NCI-H446 treated with DMSO at 0.1 percent for 48 hours (cell line): ENCODE measurements around the gene ERCC2.
"Not testable (repeated sequence)": the region's sequence is repeated elsewhere in the genome, so short reads cannot be mapped to it uniquely, and the experiment has no call there.

ENCODE experiments used
- DNase-seq: peaks from one replicate; lab custom pipeline; 2025; lab: John Stamatoyannopoulos, UW

The ERCC2 gene

DNA sequence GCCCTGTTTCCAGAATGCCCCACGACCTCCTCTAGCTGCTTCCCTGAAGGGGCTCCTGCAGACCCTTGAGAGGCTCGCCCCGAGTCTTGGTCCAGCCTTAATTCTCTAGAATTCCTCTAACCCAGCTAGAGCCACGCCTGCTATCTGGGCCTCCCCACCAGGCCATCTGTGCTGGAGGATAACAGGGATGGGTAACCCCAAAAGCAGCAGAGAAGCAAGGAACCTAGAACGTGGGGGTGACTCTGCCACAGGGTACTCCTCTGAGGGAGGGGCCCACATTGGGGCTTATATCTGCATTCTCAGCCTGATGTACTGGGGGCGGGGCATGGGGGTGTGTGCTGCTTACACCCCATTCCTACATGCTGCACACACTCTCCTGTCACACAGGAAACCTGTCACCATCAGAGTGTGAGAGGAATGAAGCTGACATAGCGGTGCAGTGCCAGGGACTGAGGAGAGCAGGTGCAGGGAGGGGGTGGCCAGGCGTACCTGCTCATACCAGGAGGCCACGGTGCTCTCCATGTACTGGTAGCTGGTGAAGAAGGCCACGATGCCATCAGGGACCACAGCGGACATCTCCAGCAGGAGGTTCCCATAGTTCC, 16.0 kb downstream of the ERCC2 start:
- no peak for DNase-seq

DNA sequence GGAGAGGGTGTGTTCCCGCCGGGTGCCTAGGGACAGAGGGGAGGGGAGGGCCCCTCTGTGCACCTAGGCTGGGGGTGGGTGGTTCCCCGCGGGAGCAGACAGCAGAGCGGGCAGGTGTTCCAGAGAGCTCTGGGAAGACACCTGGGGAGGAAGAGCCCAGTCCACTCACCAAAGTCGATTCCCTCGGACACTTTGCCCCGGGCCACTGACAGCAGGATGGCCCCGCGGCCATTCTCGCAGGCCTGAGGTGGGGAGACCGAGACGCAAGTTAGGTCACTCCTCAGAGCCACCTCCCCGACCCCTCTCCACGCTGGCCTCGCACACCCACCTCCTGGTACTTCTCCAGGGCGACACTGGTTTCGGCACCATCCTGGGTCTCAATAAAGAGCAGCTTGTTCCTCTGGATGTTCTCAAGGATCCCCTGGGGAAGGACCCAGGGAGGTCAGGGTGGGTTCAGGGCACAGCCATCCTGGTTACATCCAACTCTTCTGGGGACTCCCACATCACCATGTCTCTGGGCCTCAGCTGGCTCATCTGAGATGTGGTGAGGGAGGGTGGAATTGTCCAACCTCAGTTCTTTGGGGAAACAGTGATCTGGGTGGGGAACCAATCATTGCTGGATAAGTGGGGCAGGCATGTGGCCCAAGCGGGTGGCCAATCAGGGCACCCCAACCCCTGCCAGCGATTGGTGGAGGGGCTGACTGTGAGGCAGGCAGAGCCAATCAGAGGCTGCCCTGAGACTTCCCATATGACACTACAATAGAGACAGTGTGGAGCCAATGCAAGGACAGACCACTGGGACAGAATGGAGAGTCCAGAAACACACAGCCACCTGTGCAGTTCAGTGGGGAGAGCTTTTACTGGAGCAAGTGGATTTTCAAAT, 17.2 kb downstream of the ERCC2 start:
- no peak for DNase-seq

DNA sequence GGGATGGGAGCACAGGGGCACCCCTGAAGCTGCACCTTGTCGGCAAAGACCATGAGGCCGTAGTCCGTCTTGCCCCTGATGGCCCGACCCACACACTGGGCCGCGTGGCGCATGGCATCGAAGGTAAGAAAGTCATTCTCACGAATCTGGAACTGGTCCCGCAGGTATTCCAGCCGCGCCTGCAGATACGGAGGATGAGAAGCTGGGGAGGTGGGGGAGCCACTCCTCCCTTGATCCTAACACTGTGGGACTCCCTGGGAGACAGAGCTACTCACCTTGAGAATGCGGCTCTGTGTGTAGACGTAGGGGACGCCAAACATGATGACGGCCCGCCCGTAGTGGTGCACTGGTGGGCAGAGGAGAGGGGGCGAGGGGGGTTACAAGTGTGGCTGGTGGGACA, 17.9 kb downstream of the ERCC2 start:
- no peak for DNase-seq

DNA sequence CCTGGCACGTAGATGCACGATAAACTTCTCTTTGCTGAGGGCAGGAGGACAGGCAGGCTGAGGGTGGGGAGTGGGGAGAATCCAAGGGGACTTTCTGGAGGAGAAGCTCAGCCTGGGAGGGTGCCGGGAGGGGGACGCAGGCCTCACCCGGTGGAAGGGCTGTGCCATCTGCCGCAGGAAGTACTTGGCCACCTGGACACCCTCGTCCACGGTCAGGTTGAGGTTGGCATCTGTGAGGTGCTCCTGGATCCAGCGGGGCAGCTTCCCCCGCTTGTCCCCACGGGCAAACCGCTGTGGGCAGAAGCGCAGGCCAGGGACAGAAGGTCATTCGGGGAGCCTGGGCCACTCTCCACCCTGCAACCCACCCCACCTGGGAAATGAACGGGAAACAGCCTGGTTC, 18.3 kb downstream of the ERCC2 start:
- DNase-seq = no peak

GRCh38 chr19:45351401-45351952, 18.9 kb downstream of the ERCC2 start:
- DNase-seq = no peak

- DNase-seq = no peak
Measured at GRCh38 chr19:45350477-45351058, 19.8 kb downstream of the ERCC2 start.

DNA sequence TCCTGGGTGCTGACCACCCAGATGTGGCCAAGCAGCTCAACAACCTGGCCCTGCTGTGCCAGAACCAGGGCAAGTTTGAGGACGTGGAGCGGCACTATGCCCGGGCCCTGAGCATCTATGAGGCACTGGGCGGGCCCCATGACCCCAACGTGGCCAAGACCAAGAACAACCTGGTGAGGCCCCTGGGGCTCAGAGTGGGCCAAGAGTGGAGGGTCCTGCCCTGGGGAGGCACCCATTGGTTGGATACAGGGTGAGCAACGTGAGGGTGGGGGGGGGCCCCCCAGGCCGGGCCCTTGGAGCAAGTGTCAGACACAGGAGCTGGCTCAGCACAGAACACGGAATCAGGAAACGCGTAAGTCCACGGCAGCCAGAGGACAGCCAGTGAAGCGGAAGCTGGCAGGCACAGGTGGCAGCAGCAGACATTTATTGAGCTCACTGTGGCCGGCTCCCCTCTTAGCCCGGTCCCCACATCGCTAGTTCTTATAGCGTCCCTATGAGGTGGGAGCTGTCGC, 20.9 kb downstream of the ERCC2 start:
- DNase-seq = no peak

- DNase-seq = no peak
Measured at GRCh38 chr19:45349126-45349415, 21.3 kb downstream of the ERCC2 start.

DNA sequence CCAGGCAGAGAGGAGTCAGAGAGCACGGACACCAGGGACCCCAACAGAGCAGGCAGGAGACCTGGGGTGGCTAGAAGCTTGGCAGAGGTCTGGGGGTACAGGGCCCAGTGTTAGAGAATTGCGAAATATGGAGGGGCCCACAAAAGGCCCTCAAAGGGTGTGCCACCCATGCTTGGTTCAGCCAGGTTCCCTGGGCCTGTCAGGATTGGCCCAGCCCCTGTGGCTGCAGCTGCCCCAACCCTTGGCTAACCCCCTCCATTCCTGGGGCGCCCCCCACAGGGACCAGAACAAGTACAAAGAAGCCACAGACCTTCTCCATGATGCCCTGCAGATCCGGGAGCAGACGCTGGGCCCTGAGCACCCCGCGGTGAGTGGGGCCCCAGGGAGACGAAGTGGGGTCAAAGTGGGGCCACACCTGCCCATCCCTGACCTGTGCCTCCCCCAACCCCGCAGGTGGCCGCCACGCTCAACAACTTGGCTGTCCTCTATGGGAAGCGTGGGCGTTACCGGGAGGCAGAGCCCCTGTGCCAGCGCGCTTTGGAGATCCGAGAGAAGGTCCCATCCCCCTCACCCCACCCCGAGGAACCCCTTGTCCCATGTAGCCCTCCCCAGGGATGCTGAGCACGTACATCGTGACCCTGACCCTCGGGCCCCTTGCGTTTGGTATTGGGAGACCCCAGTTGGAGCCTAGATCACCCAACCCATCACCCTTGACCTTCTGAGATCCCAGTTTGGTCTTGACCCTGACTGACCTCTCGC, 21.8 kb downstream of the ERCC2 start:
- DNase-seq = no peak

DNA sequence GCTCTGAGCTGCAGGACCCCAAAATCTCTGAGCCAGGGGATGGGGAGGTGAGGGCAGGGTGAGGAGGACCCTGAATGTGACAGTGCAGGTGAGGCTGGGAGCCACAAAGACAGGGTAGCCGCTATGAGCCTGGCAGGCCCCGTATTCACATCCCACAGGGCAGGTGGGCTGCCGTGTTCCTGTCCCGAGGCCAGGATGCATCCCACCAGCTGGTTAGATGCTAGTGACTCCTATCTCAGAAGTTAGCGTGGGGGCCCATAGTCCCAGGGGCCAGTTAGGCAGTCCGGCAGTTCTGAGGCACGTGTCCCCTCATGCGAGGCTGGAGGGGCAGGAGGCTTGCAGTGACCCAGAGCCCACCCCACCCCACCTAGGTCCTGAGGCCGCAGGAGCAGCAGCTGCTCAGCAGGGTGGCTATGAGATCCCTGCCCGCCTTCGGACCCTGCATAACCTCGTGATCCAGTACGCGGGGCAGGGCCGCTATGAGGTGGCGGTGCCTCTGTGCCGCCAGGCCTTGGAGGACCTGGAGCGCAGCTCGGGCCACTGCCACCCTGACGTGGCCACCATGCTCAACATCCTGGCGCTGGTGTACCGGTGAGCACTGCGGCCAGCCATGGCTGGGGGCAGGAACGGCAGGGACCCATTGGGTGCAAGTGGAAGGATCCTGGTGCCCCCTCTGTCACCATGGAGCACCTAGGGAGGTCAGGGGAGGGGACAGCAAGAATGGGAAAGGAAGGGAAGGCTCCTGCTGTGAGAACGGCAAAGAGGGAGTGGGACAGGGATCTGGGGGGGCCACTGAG, 22.6 kb downstream of the ERCC2 start:
- no peak for DNase-seq

DNA sequence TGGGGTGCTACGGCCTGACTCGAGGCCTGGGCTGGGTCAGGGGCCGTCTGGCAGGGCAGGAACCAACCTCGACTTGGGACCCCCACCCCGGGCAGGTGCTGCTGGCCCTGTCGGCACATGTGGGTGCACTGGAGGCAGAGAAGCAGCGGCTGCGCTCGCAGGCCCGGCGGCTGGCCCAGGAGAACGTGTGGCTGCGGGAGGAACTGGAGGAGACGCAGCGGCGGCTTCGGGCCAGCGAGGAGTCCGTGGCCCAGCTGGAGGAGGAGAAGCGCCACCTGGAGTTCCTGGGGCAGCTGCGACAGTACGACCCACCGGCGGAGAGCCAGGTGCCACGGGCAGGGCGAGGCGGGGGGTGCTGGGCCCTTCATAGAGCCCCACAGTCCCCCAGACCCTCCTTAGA, 23.9 kb downstream of the ERCC2 start:
- no peak for DNase-seq

- no peak for DNase-seq
Measured at GRCh38 chr19:45345506-45345860, 24.9 kb downstream of the ERCC2 start.

DNA sequence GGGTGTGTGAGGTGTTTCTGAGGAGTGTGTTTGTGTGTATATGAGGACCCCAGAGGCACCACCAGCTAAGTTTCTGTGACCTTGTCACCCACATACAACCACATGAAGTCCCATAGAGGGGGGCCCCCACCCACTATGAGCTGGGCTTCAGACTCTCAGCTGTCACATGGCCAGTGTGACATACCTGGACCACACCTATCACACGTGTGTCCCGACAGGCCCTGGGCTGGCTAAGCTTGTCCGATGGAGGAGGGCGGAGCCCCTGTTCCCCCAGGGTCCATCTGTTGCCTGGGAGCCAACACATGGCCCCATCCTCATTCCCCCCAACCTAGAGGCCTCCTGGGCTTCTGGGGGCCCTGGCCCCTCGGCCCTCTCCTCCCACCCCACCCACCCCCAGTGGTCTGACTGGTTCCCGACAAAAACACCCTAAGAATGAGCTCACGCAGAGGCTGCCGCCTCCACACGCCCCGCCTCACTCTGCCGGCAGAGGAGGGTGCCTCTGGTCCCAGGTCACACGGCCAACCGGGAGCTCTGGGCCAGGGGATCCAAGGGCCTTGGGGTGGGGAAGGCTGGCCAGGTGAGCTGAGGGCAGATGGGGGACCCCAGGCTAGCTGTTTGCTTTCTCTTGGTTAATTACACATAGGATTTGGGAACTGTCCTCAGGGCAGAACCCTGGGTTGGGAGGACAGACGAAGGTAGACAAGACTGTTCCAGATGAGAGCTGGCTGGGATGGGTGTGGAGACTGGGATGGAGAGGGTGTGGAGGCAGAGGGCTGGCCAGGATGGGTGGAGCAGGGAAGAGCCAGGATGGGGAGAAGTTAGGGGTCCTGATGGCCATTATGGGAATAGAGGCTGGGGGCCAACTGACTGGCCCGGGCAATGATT, 25.5 kb downstream of the ERCC2 start:
- DNase-seq = no peak

DNA sequence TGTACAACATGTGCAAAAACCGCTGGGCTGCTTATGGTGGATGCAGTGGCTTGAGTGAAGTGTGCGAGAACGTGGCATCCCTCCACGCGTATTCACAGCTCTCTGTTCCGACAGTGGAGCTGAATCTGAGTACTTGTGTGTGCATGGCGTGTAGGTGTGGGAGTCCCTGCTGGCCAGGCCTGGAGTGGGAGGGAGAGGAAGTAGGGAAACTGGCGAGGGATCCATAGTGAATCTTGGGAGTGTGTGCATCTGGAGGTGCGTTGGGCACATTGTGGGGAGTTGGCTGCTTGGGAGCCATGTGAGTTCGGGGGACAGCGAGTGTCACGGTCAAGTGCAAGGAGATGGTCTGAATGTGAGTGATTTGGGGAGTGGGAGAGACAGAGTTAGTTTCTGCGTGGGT, 27.5 kb downstream of the ERCC2 start:
- DNase-seq = no peak

- DNase-seq = no peak
Measured at GRCh38 chr19:45340899-45341453, 29.4 kb downstream of the ERCC2 start.

DNA sequence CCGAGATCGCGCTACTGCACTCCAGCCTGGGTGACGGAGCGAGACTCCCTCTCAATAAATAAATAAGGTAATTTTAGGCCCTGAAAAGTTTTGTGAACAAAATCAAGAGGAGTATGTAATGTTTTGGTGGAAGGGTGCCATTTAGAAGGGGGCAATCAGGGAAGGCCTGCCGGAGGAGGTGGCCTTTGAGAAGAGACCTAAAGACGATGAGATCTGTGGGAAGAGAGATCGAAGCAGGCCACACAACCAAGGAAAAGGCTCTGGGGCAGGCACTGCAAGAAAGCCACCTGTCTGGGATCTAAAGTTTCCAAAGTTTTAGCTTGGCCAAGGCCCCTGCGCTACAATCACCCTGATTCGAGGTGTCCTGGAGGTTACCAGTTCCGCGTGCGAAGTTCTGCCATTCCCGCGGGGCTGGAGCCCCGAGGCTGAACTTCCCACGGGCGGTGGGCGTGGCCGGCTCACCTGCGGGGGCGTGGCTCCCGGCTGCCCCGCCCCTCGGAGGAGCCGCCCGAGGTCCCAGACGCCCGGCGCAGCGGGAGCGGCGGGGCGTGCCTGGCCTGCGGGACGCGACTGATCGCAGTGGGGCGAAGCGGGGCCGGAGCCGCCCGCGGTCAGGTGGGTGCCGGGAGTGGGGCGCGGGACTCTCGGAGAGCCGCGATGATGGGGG, 30.0 kb downstream of the ERCC2 start, which contains the start of gene KLC3:
KLC3 (plus strand) TSS at position 519 of the 667 bp plus-strand sequence. CDS start 4,792 bp downstream, outside the sequence.
- no peak for DNase-seq

DNA sequence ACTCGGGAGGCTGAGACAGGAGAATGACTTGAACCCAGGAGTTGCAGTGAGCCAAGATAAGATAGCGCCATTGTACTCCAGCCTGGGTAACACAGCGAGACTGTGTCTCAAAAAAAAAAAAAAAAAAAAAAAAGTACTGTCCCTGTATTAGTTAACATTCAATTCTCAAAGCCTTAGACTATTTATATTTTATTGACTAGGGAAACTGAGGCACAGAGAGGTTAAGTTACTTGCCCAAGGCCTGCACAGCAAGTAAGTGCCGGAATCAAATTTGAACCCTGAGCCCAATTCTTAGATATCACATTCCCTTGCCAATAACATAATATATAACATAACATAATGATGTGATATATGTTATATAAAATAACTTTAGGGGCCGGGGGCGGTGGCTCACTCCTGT, 30.7 kb downstream of the ERCC2 start:
- no peak for DNase-seq

- DNase-seq = no peak
Measured at GRCh38 chr19:45336696-45337251, 33.6 kb downstream of the ERCC2 start.

GRCh38 chr19:45334881-45335280, 35.5 kb downstream of the ERCC2 start:
- not testable (repeated sequence) for DNase-seq
